Astrocyte of the spinal cord (primary cell): ENCODE results near the gene ARHGAP4.

ENCODE experiments used
- DNase-seq: peaks from one replicate; pipeline ENCODE4 v3.0.0; 2011; ENCODE audit warnings: low read depth, low spot score
- H3K4me3 ChIP-seq: 2 replicates; pipeline ENCODE4 v1.5.1; 2011; ENCODE audit warnings: low read depth, mild to moderate bottlenecking, low read length, moderate library complexity
- in situ Hi-C: cut with HindIII; loops from 2 replicates; pipeline ENCODE4 v1.10.0; 2017; ENCODE audit warnings: low sequenced_read_pairs
- TF ChIP-seq, protein P1 (sequence below): IDR thresholded peaks from 2 replicates; pipeline ENCODE4 v1.5.1; 2012; ENCODE audit warnings: low read depth, mild to moderate bottlenecking, low read length, inconsistent platforms

The ARHGAP4 gene

GRCh38 chrX:153878345-153878744 is 47.7 kb downstream of the ARHGAP4 start:
- in situ Hi-C loops = no loop called here
- H3K4me3 ChIP-seq = no peak overlapping the region
- TF ChIP-seq, protein P1, sequence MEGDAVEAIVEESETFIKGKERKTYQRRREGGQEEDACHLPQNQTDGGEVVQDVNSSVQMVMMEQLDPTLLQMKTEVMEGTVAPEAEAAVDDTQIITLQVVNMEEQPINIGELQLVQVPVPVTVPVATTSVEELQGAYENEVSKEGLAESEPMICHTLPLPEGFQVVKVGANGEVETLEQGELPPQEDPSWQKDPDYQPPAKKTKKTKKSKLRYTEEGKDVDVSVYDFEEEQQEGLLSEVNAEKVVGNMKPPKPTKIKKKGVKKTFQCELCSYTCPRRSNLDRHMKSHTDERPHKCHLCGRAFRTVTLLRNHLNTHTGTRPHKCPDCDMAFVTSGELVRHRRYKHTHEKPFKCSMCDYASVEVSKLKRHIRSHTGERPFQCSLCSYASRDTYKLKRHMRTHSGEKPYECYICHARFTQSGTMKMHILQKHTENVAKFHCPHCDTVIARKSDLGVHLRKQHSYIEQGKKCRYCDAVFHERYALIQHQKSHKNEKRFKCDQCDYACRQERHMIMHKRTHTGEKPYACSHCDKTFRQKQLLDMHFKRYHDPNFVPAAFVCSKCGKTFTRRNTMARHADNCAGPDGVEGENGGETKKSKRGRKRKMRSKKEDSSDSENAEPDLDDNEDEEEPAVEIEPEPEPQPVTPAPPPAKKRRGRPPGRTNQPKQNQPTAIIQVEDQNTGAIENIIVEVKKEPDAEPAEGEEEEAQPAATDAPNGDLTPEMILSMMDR = no peak
- no peak for DNase-seq

DNA sequence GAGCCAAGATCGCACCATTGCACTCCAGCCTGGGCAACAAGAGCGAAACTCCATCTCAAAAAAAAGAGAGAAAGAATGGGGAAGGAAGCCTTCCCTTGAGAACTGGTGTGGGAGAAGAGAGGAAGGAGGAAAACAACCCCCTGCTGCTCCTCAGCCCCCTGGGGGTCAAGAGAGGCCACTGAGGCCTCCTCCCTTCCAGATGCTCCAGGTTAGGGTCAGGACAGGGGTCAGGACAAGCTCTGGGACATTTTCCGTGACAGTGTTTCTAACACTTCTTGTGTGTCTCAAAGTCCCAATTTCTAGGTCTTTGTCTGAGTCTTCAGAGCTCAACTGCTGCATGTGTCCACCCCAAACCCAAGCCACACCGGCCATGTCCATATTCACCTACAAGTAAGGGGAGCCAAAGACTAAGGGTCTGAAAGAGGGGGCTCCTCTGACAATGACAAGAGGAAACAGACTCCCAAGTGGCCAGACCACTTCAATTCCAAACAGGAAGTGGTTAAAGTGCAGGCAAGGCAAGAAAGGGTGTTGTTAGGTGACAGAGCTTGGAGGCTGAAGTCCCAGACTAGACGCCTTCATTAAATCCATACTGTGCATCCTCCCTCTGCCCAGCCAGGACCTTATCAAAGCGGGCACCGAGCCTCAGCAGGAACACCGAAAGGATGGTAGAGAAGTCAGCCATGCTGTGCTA is 48.3 kb downstream of the ARHGAP4 start:
- in situ Hi-C loops = no loop called here
- no peak for DNase-seq
- TF ChIP-seq, protein P1 = no peak
- H3K4me3 ChIP-seq = no peak overlapping the region

DNA sequence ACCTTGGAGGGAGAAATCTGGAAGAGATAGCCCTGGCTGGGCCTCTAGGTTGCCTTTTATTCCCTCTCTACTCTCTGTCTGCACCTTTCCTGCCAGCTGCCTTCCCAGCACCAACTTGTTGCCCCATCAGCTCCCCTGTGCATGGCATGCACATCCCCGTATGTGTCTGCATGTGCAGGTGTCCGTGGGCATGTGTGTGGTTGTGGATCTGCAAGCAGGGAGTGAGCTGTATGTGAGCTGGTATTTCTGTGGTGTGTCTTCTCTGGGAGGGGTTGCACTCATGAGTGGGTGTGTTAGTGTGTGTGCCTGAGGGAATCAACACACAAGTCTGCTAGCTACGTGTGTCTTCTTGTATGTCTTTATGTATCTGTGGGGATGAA is 50.0 kb downstream of the ARHGAP4 start:
- H3K4me3 ChIP-seq = no peak overlapping the region
- no peak for DNase-seq
- in situ Hi-C loops = no loop called here
- TF ChIP-seq, protein P1 = no peak

DNA sequence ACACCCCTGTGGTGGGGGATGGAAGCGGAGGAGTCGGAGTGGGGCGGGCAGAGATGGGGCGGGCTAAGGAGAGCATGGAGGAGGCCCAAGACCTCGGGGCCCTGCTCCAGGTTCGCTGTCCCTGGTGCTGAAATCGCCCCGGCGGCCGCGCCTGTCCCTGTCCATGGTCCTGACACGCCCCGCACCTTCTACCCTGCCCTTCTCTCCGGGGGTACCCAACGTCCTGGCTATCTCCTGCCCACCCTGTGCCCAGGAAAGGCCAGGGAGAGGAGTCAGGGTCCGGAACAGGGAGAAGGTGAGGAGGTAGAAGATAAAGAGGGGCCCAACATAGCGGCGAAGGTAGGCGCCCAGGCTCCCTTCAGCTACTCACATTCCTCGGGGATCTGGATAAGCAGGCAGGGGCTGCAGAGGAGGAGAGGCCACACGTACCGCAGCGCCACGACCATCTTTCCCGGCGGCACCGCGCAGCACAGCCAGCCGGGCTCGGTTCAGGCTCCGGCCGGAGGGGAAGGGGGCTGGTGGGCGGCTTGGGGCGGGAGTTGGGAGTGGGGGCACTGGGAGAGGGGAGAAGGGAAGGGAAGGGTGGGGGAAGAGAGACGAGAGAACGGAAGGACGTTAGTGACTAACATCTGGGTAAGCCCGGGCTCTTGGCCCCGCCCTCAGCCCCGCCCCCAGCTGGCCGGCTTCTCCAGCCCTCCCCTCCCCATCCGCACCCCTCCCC is 50.5 kb downstream of the ARHGAP4 start:
- TF ChIP-seq, protein P1 = no peak
- DNase-seq = peak; percentile 5

DNA sequence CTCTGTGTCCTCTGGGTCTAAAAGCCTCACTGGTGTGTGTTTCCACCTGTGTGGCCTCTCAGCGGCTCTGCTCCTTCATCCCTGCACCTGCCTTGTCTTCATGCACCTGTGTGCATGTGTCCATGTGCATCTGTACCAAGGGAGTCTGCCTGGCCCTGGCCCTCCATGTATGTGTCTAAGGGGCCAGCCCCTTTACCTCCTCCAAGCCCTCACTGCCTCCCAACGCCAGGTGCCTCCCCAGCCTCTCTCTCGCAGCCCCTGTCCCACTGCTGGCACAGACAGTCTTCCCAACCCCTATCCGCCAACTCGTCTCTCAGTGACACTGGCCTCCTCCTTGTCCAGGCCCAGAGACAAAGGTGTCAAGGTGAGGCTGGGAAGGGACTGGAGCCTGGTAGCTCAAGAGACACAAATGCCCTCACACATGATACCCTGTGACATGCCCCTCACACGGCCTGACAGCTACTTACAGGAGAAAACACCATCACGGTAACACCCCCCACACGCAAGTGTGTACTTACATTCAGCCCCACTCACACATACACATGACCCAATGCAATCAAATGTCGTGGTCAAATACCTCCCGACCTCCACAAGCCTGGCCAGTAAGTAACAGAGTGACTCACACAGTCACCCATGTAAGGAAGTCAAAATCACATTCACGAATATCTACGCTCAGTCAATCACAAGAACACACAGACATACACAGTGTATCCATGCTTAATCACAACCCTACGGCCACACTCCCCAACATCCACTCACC is 51.5 kb downstream of the ARHGAP4 start:
- in situ Hi-C loops = no loop called here
- TF ChIP-seq, protein P1 = no peak
- DNase-seq = no peak
- H3K4me3 ChIP-seq = no peak overlapping the region

More for the DNA sequence above, 50.5 kb downstream of the ARHGAP4 start:
- H3K4me3 ChIP-seq = no peak overlapping the region
- in situ Hi-C loops = no loop called here

DNA sequence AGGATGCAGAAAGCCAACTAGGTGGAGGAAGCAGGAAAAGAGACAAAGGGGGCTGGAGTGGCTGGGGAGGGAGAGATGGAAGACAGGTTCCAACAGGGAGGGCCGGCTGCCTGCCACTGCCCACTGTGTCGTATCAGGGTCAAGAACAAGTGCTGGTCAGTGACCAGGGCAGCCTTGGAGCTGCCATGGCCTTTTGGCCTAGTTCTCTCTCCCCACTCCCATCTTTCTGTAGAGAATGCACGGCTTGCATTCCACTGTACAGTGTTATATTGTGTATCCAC is 52.0 kb downstream of the ARHGAP4 start:
- no peak for DNase-seq
- no peak overlapping the region for H3K4me3 ChIP-seq
- in situ Hi-C loops = no loop called here
- TF ChIP-seq, protein P1 = no peak
